HepG2 (cell line): ENCODE results near the gene NRSN2. TPM values are rescaled to one million over a fixed set of nuclear protein-coding genes. Genes with fewer than 3 reads are reported as not detected.

Experiments
- ARNT2 ChIP-seq: sonication (generic); formaldehyde crosslinking; IDR thresholded peaks from 2 replicates; pipeline ENCODE4 v1.8.0; 2022; ENCODE audit warnings: mild to moderate bottlenecking, low read depth, missing genetic modification reagents, moderate library complexity
- HNRNPH1 ChIP-seq: fragments of 200-400 bp; formaldehyde crosslinking; optimal IDR thresholded peaks from 2 replicates; pipeline ENCODE3; 2017; ENCODE audit warnings: mild to moderate bottlenecking, low read depth, low read length
- KDM2A ChIP-seq: sonication (generic); formaldehyde crosslinking; IDR thresholded peaks from 2 replicates; pipeline ENCODE4 v1.4.0; 2020; ENCODE audit warnings: low read depth, missing genetic modification reagents, borderline replicate concordance
- NFYC ChIP-seq: IDR thresholded peaks from 2 replicates; pipeline ENCODE4 v1.6.1; 2016; ENCODE audit warnings: missing genetic modification reagents, missing compliant biosample characterization
- SALL2 ChIP-seq: sonication (generic); formaldehyde crosslinking; IDR thresholded peaks from 2 replicates; pipeline ENCODE4 v1.8.1; 2023; ENCODE audit warnings: mild to moderate bottlenecking, missing genetic modification reagents, inconsistent platforms
- SCMH1 ChIP-seq: sonication (generic); formaldehyde crosslinking; IDR thresholded peaks from 2 replicates; pipeline ENCODE4 v1.9.0; 2021; ENCODE audit warnings: missing genetic modification reagents, mild to moderate bottlenecking, borderline replicate concordance
- SIX4 ChIP-seq: sonication (generic); formaldehyde crosslinking; IDR thresholded peaks from 2 replicates; pipeline ENCODE4 v1.4.0; 2020; ENCODE audit warnings: missing genetic modification reagents
- UBTF ChIP-seq: sonication (generic); formaldehyde crosslinking; IDR thresholded peaks from 2 replicates; pipeline ENCODE4 v1.4.0; 2020; ENCODE audit warnings: mild to moderate bottlenecking, missing genetic modification reagents
- ZFYVE20 ChIP-seq: sonication (generic); formaldehyde crosslinking; IDR thresholded peaks from 2 replicates; pipeline ENCODE4 v1.8.0; 2023; ENCODE audit warnings: low read depth, mild to moderate bottlenecking, moderate library complexity, missing genetic modification reagents, borderline replicate concordance
- ZMYM2 ChIP-seq: sonication (generic); formaldehyde crosslinking; IDR thresholded peaks from 2 replicates; pipeline ENCODE4 v1.8.0; 2022; ENCODE audit warnings: mild to moderate bottlenecking, missing genetic modification reagents
- ZNF30 ChIP-seq: sonication (generic); formaldehyde crosslinking; IDR thresholded peaks from 2 replicates; pipeline ENCODE4 v1.5.0; 2020; ENCODE audit warnings: mild to moderate bottlenecking, missing genetic modification reagents
- ZNF652 ChIP-seq: IDR thresholded peaks from 2 replicates; pipeline ENCODE4 v1.6.1; 2016; ENCODE audit warnings: low read depth, borderline replicate concordance
- ZNF724P ChIP-seq: sonication (generic); formaldehyde crosslinking; IDR thresholded peaks from 2 replicates; pipeline ENCODE4 v1.8.0; 2022; ENCODE audit warnings: missing genetic modification reagents, borderline replicate concordance
- ZNF770 ChIP-seq: sonication (generic); formaldehyde crosslinking; IDR thresholded peaks from 2 replicates; pipeline ENCODE4 v1.5.0; 2020; ENCODE audit warnings: mild to moderate bottlenecking, missing genetic modification reagents
- ZNF878 ChIP-seq: sonication (generic); formaldehyde crosslinking; IDR thresholded peaks from 2 replicates; pipeline ENCODE4 v1.8.1; 2023; ENCODE audit warnings: mild to moderate bottlenecking, missing genetic modification reagents, moderate library complexity
- polyA plus RNA-seq, 8 experiments: library from polyadenylated mRNA; depleted of rRNA in 3 of 8; stranded (reverse) in 7 of 8; unstranded in 1 of 8; fragments of >200 nt; fragmentation: Illumina TruSeq in 4 of 8; extraction: Trizol in 4 of 8; gene quantifications; 2 replicates each; pipeline versions ENCODE4 v1.2.1 to v1.2.3, GENCODE V29; 2011 to 2016; ENCODE audit warnings: low read depth in 4 of 8, missing spikeins in 1 of 8, mixed read lengths in 1 of 8; ENCODE audit not compliant: insufficient read depth in 1 of 8
- total RNA-seq, 5 experiments: library from RNA; depleted of rRNA; stranded (reverse); fragments of >200 nt; fragmentation: Illumina TruSeq; extraction: Trizol; gene quantifications; 2 replicates each; pipeline ENCODE4 v1.2.3, GENCODE V29; 2016; ENCODE audit warnings: low read depth in 1 of 5
- TF ChIP-seq, protein P1 (sequence below): sonication (generic); formaldehyde crosslinking; IDR thresholded peaks from 2 replicates; pipeline ENCODE4 v1.4.0; 2020; ENCODE audit warnings: low read depth, missing genetic modification reagents
- TF ChIP-seq, protein P2 (sequence below): sonication (generic); formaldehyde crosslinking; IDR thresholded peaks from 2 replicates; pipeline ENCODE4 v1.4.0; 2020; ENCODE audit warnings: missing genetic modification reagents, mild to moderate bottlenecking, borderline replicate concordance

The NRSN2 gene
- total and polyA plus RNA-seq, 2 of the 13 experiments (the other 11 are each of a cell fraction or from before 2014, with no cell fraction given): 32.3 to 49.4 TPM

GRCh38 chr20:325045-325888, 21.6 kb upstream of the NRSN2 start, which contains the start of gene SOX12 (continued):
- peak; percentile 56 for TF ChIP-seq UBTF (CRISPR knock-in tag)
- TF ChIP-seq SALL2: peak; percentile 52; the same call in 1 of the 2 replicates
- TF ChIP-seq ZNF30 (CRISPR knock-in tag): no peak
- TF ChIP-seq ZFYVE20 (CRISPR knock-in tag): no peak
- no peak; the same call in 1 of the 2 replicates for TF ChIP-seq SIX4
- TF ChIP-seq ZNF878 (CRISPR knock-in tag): 0 out of 2 replicates have a peak, but pooled peaks have one; percentile 16
- TF ChIP-seq ARNT2: peak; percentile 70; the same call in 1 of the 2 replicates
- TF ChIP-seq ZNF724P (CRISPR knock-in tag): no peak
- TF ChIP-seq ZMYM2: no peak
- peak; percentile 64 for TF ChIP-seq HNRNPH1
- TF ChIP-seq, protein P1, sequence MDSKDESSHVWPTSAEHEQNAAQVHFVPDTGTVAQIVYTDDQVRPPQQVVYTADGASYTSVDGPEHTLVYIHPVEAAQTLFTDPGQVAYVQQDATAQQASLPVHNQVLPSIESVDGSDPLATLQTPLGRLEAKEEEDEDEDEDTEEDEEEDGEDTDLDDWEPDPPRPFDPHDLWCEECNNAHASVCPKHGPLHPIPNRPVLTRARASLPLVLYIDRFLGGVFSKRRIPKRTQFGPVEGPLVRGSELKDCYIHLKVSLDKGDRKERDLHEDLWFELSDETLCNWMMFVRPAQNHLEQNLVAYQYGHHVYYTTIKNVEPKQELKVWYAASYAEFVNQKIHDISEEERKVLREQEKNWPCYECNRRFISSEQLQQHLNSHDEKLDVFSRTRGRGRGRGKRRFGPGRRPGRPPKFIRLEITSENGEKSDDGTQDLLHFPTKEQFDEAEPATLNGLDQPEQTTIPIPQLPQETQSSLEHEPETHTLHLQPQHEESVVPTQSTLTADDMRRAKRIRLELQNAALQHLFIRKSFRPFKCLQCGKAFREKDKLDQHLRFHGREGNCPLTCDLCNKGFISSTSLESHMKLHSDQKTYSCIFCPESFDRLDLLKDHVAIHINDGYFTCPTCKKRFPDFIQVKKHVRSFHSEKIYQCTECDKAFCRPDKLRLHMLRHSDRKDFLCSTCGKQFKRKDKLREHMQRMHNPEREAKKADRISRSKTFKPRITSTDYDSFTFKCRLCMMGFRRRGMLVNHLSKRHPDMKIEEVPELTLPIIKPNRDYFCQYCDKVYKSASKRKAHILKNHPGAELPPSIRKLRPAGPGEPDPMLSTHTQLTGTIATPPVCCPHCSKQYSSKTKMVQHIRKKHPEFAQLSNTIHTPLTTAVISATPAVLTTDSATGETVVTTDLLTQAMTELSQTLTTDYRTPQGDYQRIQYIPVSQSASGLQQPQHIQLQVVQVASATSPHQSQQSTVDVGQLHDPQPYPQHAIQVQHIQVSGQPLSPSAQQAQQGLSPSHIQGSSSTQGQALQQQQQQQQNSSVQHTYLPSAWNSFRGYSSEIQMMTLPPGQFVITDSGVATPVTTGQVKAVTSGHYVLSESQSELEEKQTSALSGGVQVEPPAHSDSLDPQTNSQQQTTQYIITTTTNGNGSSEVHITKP (CRISPR knock-in tag): peak; percentile 32; the same call in 1 of the 2 replicates
- TF ChIP-seq SCMH1: no peak
- peak; percentile 46; the same call in 1 of the 2 replicates for TF ChIP-seq KDM2A (CRISPR knock-in tag)
- TF ChIP-seq, protein P2, sequence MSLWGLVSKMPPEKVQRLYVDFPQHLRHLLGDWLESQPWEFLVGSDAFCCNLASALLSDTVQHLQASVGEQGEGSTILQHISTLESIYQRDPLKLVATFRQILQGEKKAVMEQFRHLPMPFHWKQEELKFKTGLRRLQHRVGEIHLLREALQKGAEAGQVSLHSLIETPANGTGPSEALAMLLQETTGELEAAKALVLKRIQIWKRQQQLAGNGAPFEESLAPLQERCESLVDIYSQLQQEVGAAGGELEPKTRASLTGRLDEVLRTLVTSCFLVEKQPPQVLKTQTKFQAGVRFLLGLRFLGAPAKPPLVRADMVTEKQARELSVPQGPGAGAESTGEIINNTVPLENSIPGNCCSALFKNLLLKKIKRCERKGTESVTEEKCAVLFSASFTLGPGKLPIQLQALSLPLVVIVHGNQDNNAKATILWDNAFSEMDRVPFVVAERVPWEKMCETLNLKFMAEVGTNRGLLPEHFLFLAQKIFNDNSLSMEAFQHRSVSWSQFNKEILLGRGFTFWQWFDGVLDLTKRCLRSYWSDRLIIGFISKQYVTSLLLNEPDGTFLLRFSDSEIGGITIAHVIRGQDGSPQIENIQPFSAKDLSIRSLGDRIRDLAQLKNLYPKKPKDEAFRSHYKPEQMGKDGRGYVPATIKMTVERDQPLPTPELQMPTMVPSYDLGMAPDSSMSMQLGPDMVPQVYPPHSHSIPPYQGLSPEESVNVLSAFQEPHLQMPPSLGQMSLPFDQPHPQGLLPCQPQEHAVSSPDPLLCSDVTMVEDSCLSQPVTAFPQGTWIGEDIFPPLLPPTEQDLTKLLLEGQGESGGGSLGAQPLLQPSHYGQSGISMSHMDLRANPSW: 0 out of 2 replicates have a peak, but pooled peaks have one; percentile 21
- peak; percentile 79 for TF ChIP-seq NFYC (CRISPR knock-in tag)
- 0 out of 2 replicates have a peak, but pooled peaks have one; percentile 6 for TF ChIP-seq ZNF770 (CRISPR knock-in tag)
- TF ChIP-seq ZNF652 (CRISPR knock-in tag): no peak
